ENCODE measurements around the gene UGT2A3. TPM values are rescaled to one million over a fixed set of nuclear protein-coding genes. Genes with fewer than 3 reads are reported as not detected.

UGT2A3 gene
- polyA plus RNA-seq, 3 donors from 2014 or later = not detected

DNA sequence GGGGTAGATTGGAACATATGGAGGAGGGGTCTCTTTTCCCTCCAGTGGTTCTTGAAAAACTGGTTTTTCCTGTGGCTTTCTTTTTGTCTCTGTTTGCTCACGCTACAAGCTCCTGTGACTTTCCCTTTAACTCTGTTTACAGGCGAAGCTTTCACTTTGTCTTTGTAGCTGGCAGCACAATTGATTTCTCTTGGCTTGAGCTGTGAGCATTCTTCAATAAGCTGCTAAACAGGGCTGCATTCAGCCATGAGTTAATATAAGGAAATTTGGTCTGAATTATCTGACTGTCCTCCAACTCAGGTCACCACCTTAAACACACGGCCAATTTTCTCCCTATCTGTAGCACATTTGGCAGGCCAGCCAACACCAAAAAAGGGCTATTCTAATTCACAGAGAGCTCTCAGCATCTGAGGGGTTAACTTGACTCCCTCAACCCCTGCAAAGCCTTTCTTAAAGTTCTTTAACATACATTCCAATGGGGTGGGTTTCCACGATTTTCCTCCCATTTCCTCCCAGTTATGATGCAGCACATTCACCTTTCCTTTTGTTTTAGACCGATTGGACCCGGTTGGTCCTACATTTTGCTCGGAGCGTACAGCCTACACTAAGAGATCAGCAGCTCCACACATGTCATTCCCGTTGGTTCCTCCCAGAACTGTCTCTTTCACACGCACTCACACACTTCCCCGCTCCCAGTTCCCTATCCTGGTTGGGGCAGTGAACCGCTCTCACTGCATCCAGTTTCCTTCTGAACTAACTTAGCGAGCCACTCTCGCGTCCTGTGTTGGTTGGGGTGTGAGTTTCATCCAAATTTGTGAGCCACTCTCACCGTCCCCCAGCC lies 45.4 kb downstream of the UGT2A3 start:
- Mint-ChIP-seq H3K27me3 (ENCODE audit: low read depth in 3 of 3) (no peaks in the 10 kb centered on the region), H3K4me3 (no peak overlapping the region), H3K4me1 (no peaks in the 10 kb centered on the region), H3K36me3 (no peaks in the 10 kb centered on the region), H3K9me3 (peaks cover 0 to 32% (median 13%) of the 10 kb centered on the region in 6 donors), H3K27ac (no peak overlapping the region)
- DNase-seq = no peak

DNA sequence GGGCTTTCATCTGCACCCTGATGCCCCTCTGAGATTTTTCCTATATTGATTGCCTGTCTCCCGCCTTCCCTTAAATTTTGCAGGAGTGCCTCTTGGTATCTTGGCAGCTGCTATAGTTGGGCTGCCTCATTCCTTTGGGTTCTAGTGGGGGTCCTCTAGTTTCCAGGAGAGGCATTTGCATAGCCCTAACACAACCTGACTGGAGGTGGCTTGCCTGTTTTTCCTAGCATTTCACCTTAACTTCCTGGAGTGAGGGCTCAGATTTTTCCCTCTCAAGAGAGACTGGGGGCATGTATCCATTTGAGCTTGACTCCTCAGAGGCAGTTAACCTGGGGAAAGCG lies 46.0 kb downstream of the UGT2A3 start:
- no peak overlapping the region for H3K4me3 Mint-ChIP-seq
- no peak overlapping the region for H3K27ac Mint-ChIP-seq
- peaks cover 0 to 35% (median 13%) of the 10 kb centered on the region in 6 donors for H3K9me3 Mint-ChIP-seq
- no peak for DNase-seq
- no peaks in the 10 kb centered on the region for H3K4me1 Mint-ChIP-seq
- H3K36me3 Mint-ChIP-seq = no peaks in the 10 kb centered on the region
- H3K27me3 Mint-ChIP-seq (ENCODE audit: low read depth in 3 of 3) = no peaks in the 10 kb centered on the region

DNA sequence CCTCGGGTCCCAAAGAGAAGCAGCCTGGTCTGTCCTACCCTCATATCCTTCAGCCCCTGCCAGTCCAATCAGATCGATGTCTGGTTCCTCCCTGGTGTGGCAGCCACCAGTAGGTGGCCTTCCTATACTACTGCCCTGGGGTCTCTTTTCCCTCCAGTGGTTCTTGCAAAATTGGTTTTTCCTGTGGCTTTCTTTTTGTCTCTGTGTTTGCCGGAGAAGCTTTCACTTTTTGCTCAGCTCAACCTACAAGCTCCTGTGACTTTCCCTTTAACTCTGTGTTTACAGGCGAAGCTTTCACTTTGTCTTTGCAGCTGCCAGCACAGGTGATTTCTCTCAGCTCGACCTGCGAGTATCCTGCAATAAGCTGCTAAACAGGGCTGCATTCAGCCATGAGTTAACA lies 46.8 kb downstream of the UGT2A3 start:
- no peak overlapping the region for H3K27ac Mint-ChIP-seq
- H3K27me3 Mint-ChIP-seq (ENCODE audit: low read depth in 3 of 3) = no peaks in the 10 kb centered on the region
- H3K4me3 Mint-ChIP-seq = no peak overlapping the region

GRCh38 chr4:68896749-68897148 lies 54.9 kb downstream of the UGT2A3 start:
- Mint-ChIP-seq H3K36me3 (no peaks in the 10 kb centered on the region), H3K4me3 (no peak overlapping the region), H3K9me3 (peaks cover 3 to 18% (median 7%) of the 10 kb centered on the region in 6 donors), H3K4me1 (no peaks in the 10 kb centered on the region), H3K27me3 (ENCODE audit: low read depth in 3 of 3) (peaks cover 0 to 2% (median 0%) of the 10 kb centered on the region in 3 donors), H3K27ac (no peak overlapping the region)
- no peak for DNase-seq

More for the DNA sequence above, 46.8 kb downstream of the UGT2A3 start:
- no peaks in the 10 kb centered on the region for H3K36me3 Mint-ChIP-seq
- no peaks in the 10 kb centered on the region for H3K4me1 Mint-ChIP-seq
- peaks cover 0 to 31% (median 10%) of the 10 kb centered on the region in 6 donors for H3K9me3 Mint-ChIP-seq
- no peak for DNase-seq

- Mint-ChIP-seq H3K27ac (no peak overlapping the region), H3K4me3 (no peak overlapping the region), H3K27me3 (ENCODE audit: low read depth in 3 of 3) (peaks cover 0 to 2% (median 0%) of the 10 kb centered on the region in 3 donors)
Measured at GRCh38 chr4:68895561-68896198, 55.9 kb downstream of the UGT2A3 start.

DNA sequence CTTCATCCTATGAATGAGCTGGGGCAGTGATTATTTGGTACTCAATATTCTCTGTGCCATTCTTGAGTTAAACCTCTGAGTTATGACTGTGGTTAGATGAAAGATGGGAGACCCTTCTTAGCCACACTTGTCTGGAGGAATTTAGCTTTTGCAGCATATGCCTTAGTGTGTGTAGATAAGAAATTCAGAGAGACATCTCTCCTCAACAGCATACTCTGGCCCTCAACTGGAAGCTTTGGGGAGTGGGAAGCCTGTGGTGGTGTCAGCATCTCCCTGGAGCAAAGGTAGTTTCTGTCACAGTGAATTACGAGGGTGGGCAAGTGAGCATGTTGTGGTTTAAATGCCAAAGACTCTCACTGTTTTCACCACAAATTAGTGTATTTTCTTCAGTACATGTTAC lies 58.7 kb downstream of the UGT2A3 start:
- Mint-ChIP-seq H3K36me3 (no peaks in the 10 kb centered on the region), H3K9me3 (peaks cover 3 to 14% (median 7%) of the 10 kb centered on the region in 6 donors), H3K4me3 (no peak overlapping the region), H3K27me3 (ENCODE audit: low read depth in 3 of 3) (peaks cover 0 to 2% (median 0%) of the 10 kb centered on the region in 3 donors), H3K4me1 (no peaks in the 10 kb centered on the region), H3K27ac (no peak overlapping the region)
- no peak for DNase-seq

More at GRCh38 chr4:68895561-68896198, 55.9 kb downstream of the UGT2A3 start:
- H3K4me1 Mint-ChIP-seq = no peaks in the 10 kb centered on the region
- no peak for DNase-seq
- peaks cover 3 to 11% (median 6%) of the 10 kb centered on the region in 6 donors for H3K9me3 Mint-ChIP-seq
- H3K36me3 Mint-ChIP-seq = no peaks in the 10 kb centered on the region

- H3K27me3 Mint-ChIP-seq (ENCODE audit: low read depth in 3 of 3) = peaks cover 0 to 2% (median 0%) of the 10 kb centered on the region in 3 donors
- no peak for DNase-seq
- no peaks in the 10 kb centered on the region for H3K36me3 Mint-ChIP-seq
- no peaks in the 10 kb centered on the region for H3K4me1 Mint-ChIP-seq
- no peak overlapping the region for H3K4me3 Mint-ChIP-seq
- H3K27ac Mint-ChIP-seq = no peak overlapping the region
- peaks cover under 1 to 22% (median 8%) of the 10 kb centered on the region in 6 donors for H3K9me3 Mint-ChIP-seq
Measured at GRCh38 chr4:68891678-68892077, 59.9 kb downstream of the UGT2A3 start.

DNA sequence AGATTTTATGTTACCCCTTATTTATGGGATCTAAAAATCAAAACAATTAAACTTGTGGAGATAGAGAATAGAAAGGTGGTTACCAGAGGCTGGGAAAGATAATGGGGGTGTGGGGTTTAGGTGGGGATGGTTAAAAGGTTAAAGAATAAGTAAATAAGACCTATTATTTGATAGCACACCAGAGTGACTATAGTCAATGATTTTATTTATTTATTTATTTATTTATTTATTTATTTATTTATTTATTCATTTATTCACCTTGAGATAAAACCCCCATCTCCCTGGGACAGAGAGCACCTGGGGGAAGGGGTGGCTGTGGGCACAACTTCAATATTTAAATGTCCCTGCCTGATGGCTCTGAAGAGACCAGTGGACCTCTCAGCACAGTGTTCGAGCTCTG lies 66.1 kb downstream of the UGT2A3 start:
- no peak for DNase-seq
- H3K27ac Mint-ChIP-seq = no peak overlapping the region
- H3K4me3 Mint-ChIP-seq = no peak overlapping the region
- no peaks in the 10 kb centered on the region for H3K36me3 Mint-ChIP-seq
- H3K27me3 Mint-ChIP-seq (ENCODE audit: low read depth in 3 of 3) = peaks cover 0 to 2% (median 0%) of the 10 kb centered on the region in 3 donors
- H3K4me1 Mint-ChIP-seq = no peaks in the 10 kb centered on the region
- H3K9me3 Mint-ChIP-seq = peaks cover 0 to 15% (median 7%) of the 10 kb centered on the region in 6 donors

- Mint-ChIP-seq H3K4me3 (no peak overlapping the region), H3K9me3 (peaks cover 0 to 19% (median 8%) of the 10 kb centered on the region in 6 donors)
Measured at GRCh38 chr4:68883870-68884269, 67.7 kb downstream of the UGT2A3 start.

More at GRCh38 chr4:68883870-68884269, 67.7 kb downstream of the UGT2A3 start:
- no peaks in the 10 kb centered on the region for H3K4me1 Mint-ChIP-seq
- DNase-seq = no peak
- no peak overlapping the region for H3K27ac Mint-ChIP-seq
- H3K27me3 Mint-ChIP-seq (ENCODE audit: low read depth in 3 of 3) = peaks cover 0 to 2% (median 0%) of the 10 kb centered on the region in 3 donors
- H3K36me3 Mint-ChIP-seq = no peaks in the 10 kb centered on the region

Other genes starting within 250 kb of the UGT2A3 start
- not detected for gene UGT2B10, start 135.8 kb downstream of the UGT2A3 start, polyA plus RNA-seq
- gene UGT2B7, start 144.7 kb upstream of the UGT2A3 start, polyA plus RNA-seq = not detected

Measured in immature natural killer cell (primary cell).